WTC11 (cell line): ENCODE measurements around the gene CTNNA3. TPM values are rescaled to one million over a fixed set of nuclear protein-coding genes. Genes with fewer than 3 reads are reported as not detected.

Experiments
- ATAC-seq: fragments of 200-7000 bp; cut with Tn5 transposase; 2 replicates; pipeline ENCODE4 v1.10.0; 2021; ENCODE audit warnings: mild to moderate bottlenecking, moderate library complexity
- CTCF ChIA-PET: fragments of 300-600 bp; sonication (Branson Sonifier 250); formaldehyde crosslinking; loops from one replicate; lab custom pipeline; 2021; ENCODE audit warnings: antibody characterized with exemption; lab: Charles Lee
- POLR2A ChIA-PET: fragments of 350-600 bp; sonication (Branson Sonifier 250); formaldehyde crosslinking; loops from one replicate; lab custom pipeline; 2021; ENCODE audit warnings: antibody characterized with exemption; lab: Charles Lee
- DNase-seq: peaks from one replicate; pipeline ENCODE4 v3.0.0; 2021; ENCODE audit warnings: low spot score
- H3K27ac Mint-ChIP-seq: 2 replicates; pipeline ENCODE4 v1.8.0; 2021; ENCODE audit warnings: mixed read lengths
- H3K27me3 Mint-ChIP-seq: 2 replicates; pipeline ENCODE4 v1.8.0; 2021; ENCODE audit warnings: low read depth, mild to moderate bottlenecking, moderate library complexity, mixed read lengths
- H3K36me3 Mint-ChIP-seq: 2 replicates; pipeline ENCODE4 v1.8.0; 2021; ENCODE audit warnings: mixed read lengths
- H3K4me1 Mint-ChIP-seq: 2 replicates; pipeline ENCODE4 v1.8.0; 2022; ENCODE audit warnings: mixed read lengths
- H3K4me3 Mint-ChIP-seq: 2 replicates; pipeline ENCODE4 v1.8.0; 2021; ENCODE audit warnings: mild to moderate bottlenecking, moderate library complexity, mixed read lengths
- H3K9me3 Mint-ChIP-seq: 2 replicates; pipeline ENCODE4 v1.8.0; 2021; ENCODE audit warnings: mixed read lengths
- ATF1 ChIP-seq: sonication (generic); formaldehyde crosslinking; IDR thresholded peaks from 2 replicates; pipeline ENCODE4 v1.8.1; 2023; ENCODE audit warnings: mild to moderate bottlenecking, moderate library complexity, missing genetic modification reagents
- ATF3 ChIP-seq: sonication (generic); formaldehyde crosslinking; conservative IDR thresholded peaks from 2 replicates; pipeline ENCODE4 v1.8.1; 2022; ENCODE audit warnings: mild to moderate bottlenecking, missing genetic modification reagents
- CREB1 ChIP-seq: sonication (generic); formaldehyde crosslinking; IDR thresholded peaks from 2 replicates; pipeline ENCODE4 v1.8.0; 2023; ENCODE audit warnings: mild to moderate bottlenecking, missing genetic modification reagents
- E2F5 ChIP-seq: sonication (generic); formaldehyde crosslinking; IDR thresholded peaks from 2 replicates; pipeline ENCODE4 v1.8.1; 2022; ENCODE audit warnings: mild to moderate bottlenecking, moderate library complexity, missing genetic modification reagents
- ESRRA ChIP-seq: sonication (generic); formaldehyde crosslinking; IDR thresholded peaks from 2 replicates; pipeline ENCODE4 v1.8.1; 2022; ENCODE audit warnings: mild to moderate bottlenecking, missing genetic modification reagents, borderline replicate concordance
- GRHL2 ChIP-seq: fragments of 250-450 bp; sonication (Bioruptor Pico); IDR thresholded peaks from 2 replicates; pipeline ENCODE4 v1.8.0; 2022; ENCODE audit warnings: mild to moderate bottlenecking, moderate library complexity; ENCODE audit not compliant: insufficient replicate concordance, severe bottlenecking
- GTF2I ChIP-seq: fragments of 250-450 bp; sonication (Bioruptor Pico); conservative IDR thresholded peaks from 2 replicates; pipeline ENCODE4 v1.4.0; 2021; ENCODE audit warnings: mild to moderate bottlenecking
- HMGXB4 ChIP-seq: sonication (generic); formaldehyde crosslinking; IDR thresholded peaks from 2 replicates; pipeline ENCODE4 v1.8.1; 2023; ENCODE audit warnings: mild to moderate bottlenecking, moderate library complexity, missing genetic modification reagents
- IRF2 ChIP-seq: sonication (generic); formaldehyde crosslinking; IDR thresholded peaks from 2 replicates; pipeline ENCODE4 v1.8.0; 2022; ENCODE audit warnings: low read depth, missing genetic modification reagents, borderline replicate concordance
- JAZF1 ChIP-seq: fragments of 250-450 bp; sonication (Bioruptor Pico); IDR thresholded peaks from 2 replicates; pipeline ENCODE4 v1.9.0; 2021; ENCODE audit warnings: moderate library complexity, mild to moderate bottlenecking, inconsistent platforms
- NR1H2 ChIP-seq: sonication (generic); formaldehyde crosslinking; IDR thresholded peaks from 2 replicates; pipeline ENCODE4 v1.9.0; 2021; ENCODE audit warnings: mild to moderate bottlenecking, moderate library complexity, missing genetic modification reagents
- NR2C2 ChIP-seq: sonication (generic); formaldehyde crosslinking; IDR thresholded peaks from 2 replicates; pipeline ENCODE4 v1.8.0; 2022; ENCODE audit warnings: mild to moderate bottlenecking, missing genetic modification reagents
- RORB ChIP-seq: fragments of 250-450 bp; sonication (Bioruptor Pico); IDR thresholded peaks from 2 replicates; pipeline ENCODE4 v1.9.0; 2021; ENCODE audit warnings: mild to moderate bottlenecking
- TEAD4 ChIP-seq: sonication (generic); formaldehyde crosslinking; IDR thresholded peaks from 2 replicates; pipeline ENCODE4 v1.8.0; 2022; ENCODE audit warnings: mild to moderate bottlenecking, missing genetic modification reagents
- TP53 ChIP-seq: sonication (generic); formaldehyde crosslinking; IDR thresholded peaks from 2 replicates; pipeline ENCODE4 v1.8.1; 2023; ENCODE audit warnings: mild to moderate bottlenecking, missing genetic modification reagents
- ZMAT4 ChIP-seq: fragments of 250-450 bp; sonication (Bioruptor Pico); IDR thresholded peaks from 2 replicates; pipeline ENCODE4 v1.9.0; 2021; ENCODE audit warnings: mild to moderate bottlenecking
- ZNF121 ChIP-seq: sonication (generic); formaldehyde crosslinking; IDR thresholded peaks from 2 replicates; pipeline ENCODE4 v1.8.0; 2023; ENCODE audit warnings: missing genetic modification reagents
- ZNF281 ChIP-seq: sonication (generic); formaldehyde crosslinking; IDR thresholded peaks from 2 replicates; pipeline ENCODE4 v1.8.0; 2023; ENCODE audit warnings: mild to moderate bottlenecking, missing genetic modification reagents
- ZNF396 ChIP-seq: fragments of 250-450 bp; sonication (Bioruptor Pico); IDR thresholded peaks from 2 replicates; pipeline ENCODE4 v1.8.0; 2021; ENCODE audit warnings: mild to moderate bottlenecking, moderate library complexity, borderline replicate concordance
- ZNF671 ChIP-seq: fragments of 250-450 bp; sonication (Bioruptor Pico); IDR thresholded peaks from 2 replicates; pipeline ENCODE4 v1.8.0; 2021; ENCODE audit warnings: mild to moderate bottlenecking
- ZSCAN18 ChIP-seq: fragments of 250-450 bp; sonication (Bioruptor Pico); IDR thresholded peaks from 2 replicates; pipeline ENCODE4 v2.1.2; 2022; ENCODE audit warnings: mild to moderate bottlenecking, moderate library complexity
- total RNA-seq: library from RNA; stranded (reverse); gene quantifications from 3 replicates; pipeline ENCODE4 v1.2.3, GENCODE V29; 2021

Gene CTNNA3
- total RNA-seq, 1 experiment from 2014 or later = 6.1 TPM

- ChIA-PET POLR2A (no interaction called here), CTCF (no interaction called here)
- DNase-seq (no peak), ATAC-seq (no peak)
- TF ChIP-seq ZNF281 (CRISPR knock-in tag) = no peak
- TF ChIP-seq ZNF121 = no peak
- TF ChIP-seq GRHL2 = no peak
- TF ChIP-seq NR2C2 (CRISPR knock-in tag) = no peak
- TF ChIP-seq NR1H2 (CRISPR knock-in tag) = no peak
- TF ChIP-seq TP53 (CRISPR knock-in tag) = no peak
- no peak for TF ChIP-seq ATF3 (CRISPR knock-in tag)
- TF ChIP-seq TEAD4 (CRISPR knock-in tag) = no peak
- no peak for TF ChIP-seq E2F5 (CRISPR knock-in tag)
- no peak for TF ChIP-seq RORB (CRISPR knock-in tag)
- no peak overlapping the region for H3K27ac Mint-ChIP-seq
- H3K4me3 Mint-ChIP-seq = no peak overlapping the region
- no peaks in the 10 kb centered on the region for H3K4me1 Mint-ChIP-seq
- H3K36me3 Mint-ChIP-seq = no peaks in the 10 kb centered on the region
- no peaks in the 10 kb centered on the region for H3K27me3 Mint-ChIP-seq
- 0 out of 2 replicates have a peak, but pooled peaks cover 6% of the 10 kb centered on the region for H3K9me3 Mint-ChIP-seq
Measured at GRCh38 chr10:67077376-67077775, 618.6 kb downstream of the CTNNA3 start.

- ChIA-PET POLR2A (no interaction called here), CTCF (no interaction called here)
- no peak for DNase-seq
- Mint-ChIP-seq H3K4me1 (no peaks in the 10 kb centered on the region), H3K36me3 (no peaks in the 10 kb centered on the region), H3K9me3 (0 out of 2 replicates have a peak, but pooled peaks cover 6% of the 10 kb centered on the region), H3K27ac (no peak overlapping the region), H3K27me3 (no peaks in the 10 kb centered on the region), H3K4me3 (no peak overlapping the region)
- no peak for ATAC-seq
- TF ChIP-seq GTF2I (no peak), ATF3 (CRISPR knock-in tag) (no peak), HMGXB4 (no peak), ZNF396 (CRISPR knock-in tag) (no peak), IRF2 (CRISPR knock-in tag) (no peak), ZSCAN18 (no peak), ATF1 (CRISPR knock-in tag) (no peak), CREB1 (CRISPR knock-in tag) (no peak), ZMAT4 (CRISPR knock-in tag) (no peak), ZNF121 (no peak), JAZF1 (no peak), ZNF671 (CRISPR knock-in tag) (no peak), ESRRA (CRISPR knock-in tag) (no peak)
Measured at GRCh38 chr10:67076144-67076543, 619.9 kb downstream of the CTNNA3 start.
